GM18507 (cell line): ENCODE results near the gene PRKAG1.

Experiments used
- DNase-seq: peaks from one replicate; pipeline ENCODE4 v3.0.0; 2011; ENCODE audit warnings: low read depth; ENCODE audit not compliant: insufficient read length; ENCODE audit errors: extremely low spot score
- FAIRE-seq: peaks from 2 replicates; lab custom pipeline; 2011; peaks lifted over from hg19 to GRCh38; lab: Jason Lieb, UNC

The PRKAG1 gene

DNA sequence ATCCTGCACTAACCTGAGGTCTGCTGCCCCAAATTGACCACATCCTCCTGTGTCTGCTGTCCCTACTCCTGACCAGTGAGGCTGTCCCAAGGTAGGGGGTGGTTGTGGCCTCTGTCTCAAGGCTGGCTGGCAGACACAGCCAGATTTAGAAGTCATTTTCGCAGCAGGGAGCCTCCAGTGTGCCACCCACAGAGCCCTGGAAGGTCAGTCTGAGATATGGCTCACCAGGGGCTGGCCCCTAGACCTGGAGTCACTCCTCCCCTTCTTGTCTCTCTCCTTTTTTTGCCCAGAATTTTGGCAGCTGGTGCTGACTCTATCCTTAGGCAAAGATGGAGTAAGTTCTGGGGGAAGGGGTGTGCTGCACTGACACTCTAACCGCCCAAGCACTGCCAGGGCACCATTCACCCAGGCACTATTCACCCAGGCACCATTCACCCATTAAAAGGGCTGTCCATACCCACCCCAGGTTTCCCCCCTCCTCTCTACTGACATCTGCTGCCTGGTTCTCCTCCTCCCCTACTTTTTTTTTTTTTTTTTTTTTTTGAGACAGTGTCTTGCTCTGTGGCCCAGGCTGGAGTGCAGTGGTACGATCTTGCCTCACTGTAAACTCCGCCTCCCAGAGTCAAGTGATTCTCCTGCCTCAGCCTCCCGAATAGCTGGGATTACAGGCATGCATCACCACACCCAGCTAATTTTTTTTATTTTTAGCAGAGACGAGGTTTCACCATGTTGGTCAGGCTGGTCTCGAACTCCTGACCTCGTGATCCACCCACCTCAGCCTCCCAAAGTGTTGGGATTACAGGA, 27.1 kb downstream of the PRKAG1 start:
- FAIRE-seq (no peak), DNase-seq (no peak)

DNA sequence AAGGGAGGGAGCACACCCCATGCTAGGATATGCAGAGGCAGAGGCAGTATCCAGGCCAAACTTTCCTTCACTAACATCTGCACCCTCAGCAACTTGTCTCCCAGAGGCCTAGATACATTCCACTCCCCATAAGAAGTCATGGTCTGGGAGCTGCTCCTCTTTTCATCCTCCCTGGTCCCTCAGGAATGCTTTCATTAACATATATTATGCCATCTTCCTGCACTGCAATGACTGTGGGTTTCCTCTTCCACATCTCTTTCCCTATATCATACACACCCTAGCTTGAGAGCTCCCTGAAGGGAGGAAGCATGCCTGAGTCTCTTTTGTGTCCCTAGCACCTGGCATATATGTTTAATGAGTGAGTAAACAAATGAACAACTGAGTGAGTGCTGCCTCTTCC, 28.0 kb downstream of the PRKAG1 start:
- no peak for DNase-seq
- FAIRE-seq: no peak

GRCh38 chr12:48988030-48988649, 30.4 kb downstream of the PRKAG1 start:
- no peak for DNase-seq
- FAIRE-seq: peak; percentile 82

GRCh38 chr12:48986720-48987291, 31.8 kb downstream of the PRKAG1 start:
- DNase-seq (no peak), FAIRE-seq (no peak)

GRCh38 chr12:48985901-48986300, 32.7 kb downstream of the PRKAG1 start:
- no peak for FAIRE-seq
- no peak for DNase-seq

DNA sequence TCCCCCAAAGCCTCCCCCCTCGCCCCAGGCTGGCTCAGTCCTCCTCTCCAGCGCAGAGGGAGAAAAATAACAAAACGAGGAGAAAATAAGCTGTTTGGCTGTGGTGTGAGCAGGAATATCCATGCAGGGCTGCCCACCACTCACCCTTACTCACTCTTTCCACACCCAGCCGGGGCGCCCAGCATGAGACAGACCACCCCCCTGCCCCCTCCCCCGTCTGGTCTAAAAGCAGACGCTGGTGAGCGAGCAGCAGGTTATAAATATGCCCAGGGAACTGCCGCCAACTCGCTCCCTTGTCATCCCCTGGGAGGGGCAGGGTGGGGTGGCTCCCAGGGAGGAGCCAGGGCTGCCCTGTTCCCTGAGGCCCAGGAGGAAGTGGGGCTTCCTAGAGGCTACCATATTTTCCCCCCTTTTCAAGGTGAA, 33.1 kb downstream of the PRKAG1 start:
- FAIRE-seq: no peak
- DNase-seq: no peak

DNA sequence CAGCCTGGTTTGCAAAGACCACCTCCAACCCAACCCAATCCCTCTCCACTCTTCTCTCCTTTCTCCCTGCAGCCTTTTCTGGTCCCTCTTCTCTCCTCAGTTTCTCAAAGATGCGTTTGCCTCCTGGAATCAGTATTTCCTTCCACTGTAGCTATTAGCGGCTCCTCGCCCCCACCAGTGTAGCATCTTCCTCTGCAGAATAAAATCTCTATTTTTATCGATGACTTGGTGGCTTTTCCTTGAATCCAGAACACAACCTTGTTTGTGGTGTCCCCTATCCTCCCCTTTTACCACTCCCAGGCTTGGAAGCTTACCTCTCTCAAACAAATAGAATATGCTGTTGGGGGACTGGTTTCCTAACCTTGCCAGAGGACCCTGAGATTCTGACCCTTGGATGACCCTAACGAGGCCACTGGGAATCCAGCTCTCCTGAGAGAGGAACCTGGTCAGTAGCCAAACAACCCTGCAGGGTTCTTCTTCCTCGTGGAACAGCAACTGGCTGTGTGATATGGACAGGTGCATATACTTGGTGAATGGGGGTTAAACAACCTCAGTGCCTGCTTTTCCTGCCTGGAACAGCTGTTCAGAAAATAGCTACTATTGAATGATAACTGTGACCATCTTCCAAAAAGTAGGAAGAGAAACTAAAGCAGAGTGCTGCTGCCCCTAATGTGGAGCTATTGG, 36.0 kb downstream of the PRKAG1 start:
- no peak for DNase-seq

GRCh38 chr12:48981757-48982157, 36.8 kb downstream of the PRKAG1 start:
- DNase-seq (no peak), FAIRE-seq (no peak)

More for the DNA sequence above, 36.0 kb downstream of the PRKAG1 start:
- FAIRE-seq: no peak

DNA sequence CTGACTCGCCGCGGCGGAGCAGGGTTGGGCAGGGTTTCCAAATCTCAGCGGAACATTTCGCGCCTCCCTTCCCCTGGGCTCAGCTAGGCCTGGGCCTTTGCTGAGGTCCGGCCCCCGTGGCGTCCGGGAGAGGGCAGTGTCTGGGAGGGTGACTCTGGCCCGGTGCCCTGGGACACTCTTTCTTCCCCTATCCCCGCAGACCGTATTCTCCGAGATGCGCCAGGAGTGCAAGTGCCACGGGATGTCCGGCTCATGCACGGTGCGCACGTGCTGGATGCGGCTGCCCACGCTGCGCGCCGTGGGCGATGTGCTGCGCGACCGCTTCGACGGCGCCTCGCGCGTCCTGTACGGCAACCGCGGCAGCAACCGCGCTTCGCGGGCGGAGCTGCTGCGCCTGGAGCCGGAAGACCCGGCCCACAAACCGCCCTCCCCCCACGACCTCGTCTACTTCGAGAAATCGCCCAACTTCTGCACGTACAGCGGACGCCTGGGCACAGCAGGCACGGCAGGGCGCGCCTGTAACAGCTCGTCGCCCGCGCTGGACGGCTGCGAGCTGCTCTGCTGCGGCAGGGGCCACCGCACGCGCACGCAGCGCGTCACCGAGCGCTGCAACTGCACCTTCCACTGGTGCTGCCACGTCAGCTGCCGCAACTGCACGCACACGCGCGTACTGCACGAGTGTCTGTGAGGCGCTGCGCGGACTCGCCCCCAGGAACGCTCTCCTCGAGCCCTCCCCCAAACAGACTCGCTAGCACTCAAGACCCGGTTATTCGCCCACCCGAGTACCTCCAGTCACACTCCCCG, 37.4 kb downstream of the PRKAG1 start:
- DNase-seq (no peak), FAIRE-seq (no peak)

DNA sequence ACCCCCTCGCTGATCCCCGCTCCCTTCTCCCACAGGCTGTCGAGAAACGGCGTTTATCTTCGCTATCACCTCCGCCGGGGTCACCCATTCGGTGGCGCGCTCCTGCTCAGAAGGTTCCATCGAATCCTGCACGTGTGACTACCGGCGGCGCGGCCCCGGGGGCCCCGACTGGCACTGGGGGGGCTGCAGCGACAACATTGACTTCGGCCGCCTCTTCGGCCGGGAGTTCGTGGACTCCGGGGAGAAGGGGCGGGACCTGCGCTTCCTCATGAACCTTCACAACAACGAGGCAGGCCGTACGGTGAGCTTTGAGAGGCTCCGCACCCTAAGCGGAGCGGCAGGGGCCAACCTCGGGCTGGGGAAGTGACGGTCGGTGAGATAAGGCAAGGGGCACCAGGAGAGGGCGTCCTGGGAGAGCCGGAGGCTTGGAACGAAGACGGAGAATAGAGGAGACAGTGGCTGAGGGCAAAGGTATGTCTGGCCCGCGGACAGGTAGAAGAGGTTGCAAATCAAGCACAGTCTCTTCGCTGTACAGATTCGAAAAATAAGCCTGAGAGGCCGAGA, 38.1 kb downstream of the PRKAG1 start:
- DNase-seq (no peak), FAIRE-seq (no peak)

DNA sequence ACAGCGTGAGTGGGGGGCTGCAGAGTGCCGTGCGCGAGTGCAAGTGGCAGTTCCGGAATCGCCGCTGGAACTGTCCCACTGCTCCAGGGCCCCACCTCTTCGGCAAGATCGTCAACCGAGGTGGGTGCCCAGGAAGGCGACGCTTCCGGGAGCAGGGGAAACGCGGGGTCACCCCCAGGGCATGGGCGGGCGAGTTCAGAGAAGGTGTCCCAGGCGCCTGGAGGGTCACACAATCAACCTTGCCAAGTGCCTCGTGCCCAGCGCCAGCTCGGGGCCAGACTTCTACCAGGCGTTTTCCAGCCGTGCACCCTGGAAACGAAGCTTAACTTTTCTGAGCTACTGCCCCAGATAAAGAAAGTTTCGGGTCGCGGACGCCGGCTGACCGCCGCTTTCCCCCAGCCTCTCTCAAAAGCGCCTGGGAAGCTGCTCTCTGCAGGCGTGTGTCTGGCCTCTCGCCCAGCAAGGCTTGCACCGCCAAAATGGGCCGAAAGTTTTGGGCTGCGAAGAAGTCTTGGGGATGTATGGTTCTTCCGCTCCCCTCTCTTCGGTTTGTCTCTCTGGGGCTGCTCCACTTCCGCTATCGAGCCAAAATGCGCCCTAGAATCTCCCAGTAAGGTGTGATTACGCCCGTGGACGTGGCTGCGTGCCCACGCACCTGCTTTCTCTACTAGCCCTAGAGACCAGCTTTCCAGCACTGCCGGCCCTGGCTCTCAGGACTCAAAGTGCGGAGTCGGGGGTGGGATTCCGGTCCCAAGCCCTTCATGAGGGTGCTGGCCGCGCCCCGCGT, 38.8 kb downstream of the PRKAG1 start:
- no peak for DNase-seq
- FAIRE-seq: peak; percentile 39

DNA sequence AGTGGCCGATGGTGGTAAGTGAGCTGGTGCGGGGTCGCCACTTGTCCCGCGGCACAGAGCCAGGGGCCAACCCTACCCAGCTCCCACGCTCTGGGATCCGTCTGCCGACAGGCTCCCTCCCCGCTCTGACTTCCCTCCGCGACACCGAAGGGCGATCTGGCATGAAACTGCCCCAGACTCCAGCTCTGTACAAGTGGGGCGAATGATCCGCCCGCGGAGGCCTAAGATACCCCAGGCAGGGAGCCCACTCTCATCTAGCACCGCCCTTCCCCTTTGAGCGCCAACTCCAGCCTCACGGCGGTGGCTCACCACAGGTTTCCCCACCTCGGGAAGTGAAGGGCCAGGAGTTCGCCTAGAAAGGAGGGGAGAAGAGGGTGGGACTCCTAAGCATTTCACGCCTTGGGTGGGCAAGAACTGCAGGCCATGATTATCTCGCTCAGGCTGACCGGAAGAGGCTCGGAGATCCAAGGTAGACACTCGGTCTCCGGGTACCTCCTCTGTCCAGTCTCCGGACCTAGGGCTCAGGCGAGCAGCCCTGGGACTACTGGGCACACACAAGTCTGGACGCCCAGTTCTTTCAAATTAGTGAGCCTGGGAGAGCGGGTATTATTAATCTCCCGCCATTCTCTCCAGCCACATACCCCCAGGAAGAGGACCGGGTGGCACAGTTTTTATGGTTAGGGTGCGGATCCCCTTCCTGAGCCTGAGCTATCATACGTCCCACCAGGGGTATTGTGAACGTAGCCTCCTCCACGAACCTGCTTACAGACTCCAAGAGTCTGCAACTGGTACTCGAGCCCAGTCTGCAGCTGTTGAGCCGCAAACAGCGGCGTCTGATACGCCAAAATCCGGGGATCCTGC, 39.6 kb downstream of the PRKAG1 start:
- DNase-seq: no peak
- no peak for FAIRE-seq

- DNase-seq (no peak), FAIRE-seq (no peak)
These were observed 40.3 kb downstream of the PRKAG1 start, which contains the start of gene WNT1 for GRCh38 chr12:48978291-48978740. WNT1 (plus strand) TSS chr12:48978322; CDS start chr12:48978651, 329 bp downstream.

DNA sequence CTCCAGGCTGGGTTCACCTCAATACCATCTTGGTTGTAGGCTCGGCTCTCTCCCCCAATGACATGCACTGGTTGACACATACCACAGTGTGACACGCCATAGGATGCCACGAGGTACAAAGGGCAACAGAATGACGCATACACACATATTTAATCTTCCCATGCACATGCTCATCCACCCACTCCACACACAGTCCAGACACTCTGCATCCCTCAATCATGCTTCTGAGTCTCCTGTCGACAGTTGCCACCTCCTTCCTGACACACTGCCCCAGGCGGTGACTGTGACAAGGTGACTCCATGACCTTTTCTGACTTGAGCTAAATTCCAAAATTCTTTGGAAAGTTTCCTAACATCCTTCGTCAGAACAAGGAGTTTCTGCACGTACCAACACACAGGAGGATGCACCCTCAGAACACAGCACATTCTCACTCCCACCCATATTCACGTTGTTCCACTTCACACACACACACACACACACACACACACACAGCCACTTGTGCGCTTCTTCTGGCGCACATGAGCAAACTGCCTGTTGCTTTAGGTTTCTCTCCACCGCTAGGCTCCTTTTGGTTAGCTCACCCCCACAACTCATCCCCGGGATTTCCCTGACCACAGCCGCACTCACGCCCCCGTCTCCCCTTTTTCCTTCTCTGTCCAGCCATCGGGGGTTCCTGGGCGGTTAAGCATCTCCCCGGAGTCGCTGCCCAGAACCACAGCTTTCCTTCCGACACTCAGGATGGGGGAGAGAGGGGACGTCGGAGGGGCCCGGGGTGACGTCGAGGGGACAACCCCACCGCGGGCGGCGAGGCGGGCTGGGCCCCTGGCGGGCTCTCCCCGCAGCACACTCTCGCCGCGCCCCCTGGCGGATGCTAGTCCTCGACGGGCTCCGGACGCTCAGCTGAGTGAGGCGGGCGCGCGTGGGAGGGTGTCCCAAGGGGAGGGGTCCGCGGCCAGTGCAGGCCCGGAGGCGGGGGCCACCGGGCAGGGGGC, 41.0 kb downstream of the PRKAG1 start:
- FAIRE-seq (peak; percentile 81), DNase-seq (no peak)

DNA sequence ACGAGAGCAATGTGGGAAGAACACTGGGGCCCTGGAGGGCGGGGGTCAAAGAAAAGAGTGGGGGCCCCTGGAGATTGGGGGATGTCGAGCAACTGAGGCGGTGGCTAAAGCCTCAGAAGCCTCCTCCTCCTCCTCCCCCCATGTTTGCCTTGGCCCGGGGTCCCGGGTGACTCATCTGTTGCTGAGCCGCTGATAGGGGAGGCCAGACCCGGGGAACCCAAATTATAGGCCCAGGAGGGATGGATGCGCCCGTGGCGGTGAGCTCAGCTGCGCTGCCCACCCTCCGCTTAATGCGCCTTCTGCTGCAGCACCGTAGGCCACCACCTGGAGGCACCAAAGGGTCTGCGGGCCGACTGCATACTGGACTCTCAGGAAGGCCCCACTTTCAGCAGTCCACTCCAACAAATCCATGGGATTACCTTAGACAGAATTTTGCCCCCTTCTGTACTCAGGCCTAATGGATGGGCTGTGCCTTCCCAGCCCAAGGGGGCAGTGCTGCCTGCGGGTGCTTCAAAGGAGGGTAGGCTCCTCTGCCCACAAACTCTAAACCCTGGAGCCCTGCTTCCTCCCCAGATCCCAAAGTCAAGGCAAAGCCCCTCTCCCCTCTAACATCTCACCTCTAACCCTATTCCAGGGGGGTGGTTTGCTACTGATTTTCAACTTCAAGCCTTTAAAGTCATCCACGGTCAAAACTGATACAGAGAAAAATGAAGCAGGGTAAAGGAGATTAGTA, 44.5 kb downstream of the PRKAG1 start:
- FAIRE-seq: peak; percentile 5

DNA sequence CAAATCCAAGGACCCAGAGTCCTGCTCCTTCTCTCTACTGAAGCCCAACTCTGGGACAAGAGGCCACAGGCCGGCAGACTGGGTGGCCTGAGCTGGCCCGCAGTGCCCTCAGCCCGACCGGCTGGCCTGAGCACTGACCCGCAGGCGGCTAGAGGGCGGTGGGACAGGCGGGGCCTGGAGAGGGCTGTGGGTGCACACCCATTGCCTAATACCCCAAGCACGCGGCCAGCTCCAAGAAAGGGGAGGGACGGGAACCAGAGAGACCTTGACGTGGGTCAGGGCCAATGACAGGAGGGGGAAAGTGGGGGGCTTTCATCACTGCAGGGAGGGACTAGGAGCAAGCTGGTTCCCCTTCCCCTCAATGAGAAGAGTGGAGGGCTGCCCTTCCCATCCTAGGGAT, 45.0 kb downstream of the PRKAG1 start:
- no peak for FAIRE-seq

More for the DNA sequence above, 44.5 kb downstream of the PRKAG1 start:
- DNase-seq: no peak

More for the DNA sequence above, 45.0 kb downstream of the PRKAG1 start:
- no peak for DNase-seq
